Measurements from ENCODE around the gene SLCO1B3.
"Not testable (repeated sequence)": the region's sequence is repeated elsewhere in the genome, so short reads cannot be mapped to it uniquely, and the experiment has no call there.

Gene SLCO1B3

DNA sequence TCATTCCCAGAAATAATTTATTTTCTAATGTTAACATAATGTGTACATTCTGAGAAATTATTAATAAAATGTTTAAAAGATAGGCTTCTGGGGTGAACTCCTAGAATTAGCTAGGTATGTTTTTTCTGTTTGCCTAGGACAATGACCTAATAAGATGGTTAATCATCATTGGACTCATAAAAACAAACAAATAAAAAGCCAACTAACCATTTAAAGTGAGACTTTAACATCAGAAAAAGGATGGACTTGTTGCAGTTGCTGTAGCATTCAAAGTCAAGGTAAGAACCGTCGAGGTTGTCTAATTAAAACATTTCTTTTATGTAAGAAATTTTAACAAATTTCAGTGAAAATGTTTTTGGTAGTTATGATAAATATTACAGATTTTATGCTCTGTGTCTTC is at the start of gene SLCO1B3:
TSS of gene SLCO1B3 (plus strand) at position 219 of the 400 bp plus-strand sequence. CDS start 5,034 bp downstream, outside the sequence.
- DNase-seq = no peak

- DNase-seq = no peak
These were observed 33.1 kb upstream of the SLCO1B3 start for GRCh38 chr12:20777420-20777819.

DNA sequence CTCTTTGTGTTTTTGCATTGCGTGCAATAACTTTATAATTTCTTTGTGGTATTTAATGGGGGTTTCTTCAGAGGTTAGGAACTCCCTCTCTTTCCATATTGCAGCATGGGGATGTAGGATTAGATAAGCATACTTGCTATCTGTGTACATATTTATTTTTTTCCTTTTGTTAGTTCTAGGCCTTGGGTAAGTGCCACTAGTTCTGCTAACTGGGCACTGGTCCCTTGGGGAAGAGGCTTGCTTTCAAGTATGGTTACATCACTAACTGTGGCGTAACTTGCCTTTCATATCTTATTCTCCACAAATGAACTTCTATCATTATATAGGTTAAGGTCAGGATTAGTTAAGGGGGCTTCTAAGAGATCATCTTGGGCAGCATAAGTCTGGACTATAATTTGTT is 31.5 kb upstream of the SLCO1B3 start:
- DNase-seq = no peak

GRCh38 chr12:20779971-20780370 is 30.5 kb upstream of the SLCO1B3 start:
- DNase-seq = not testable (repeated sequence)

GRCh38 chr12:20783796-20784357 is 26.6 kb upstream of the SLCO1B3 start:
- DNase-seq = not testable (repeated sequence)

DNA sequence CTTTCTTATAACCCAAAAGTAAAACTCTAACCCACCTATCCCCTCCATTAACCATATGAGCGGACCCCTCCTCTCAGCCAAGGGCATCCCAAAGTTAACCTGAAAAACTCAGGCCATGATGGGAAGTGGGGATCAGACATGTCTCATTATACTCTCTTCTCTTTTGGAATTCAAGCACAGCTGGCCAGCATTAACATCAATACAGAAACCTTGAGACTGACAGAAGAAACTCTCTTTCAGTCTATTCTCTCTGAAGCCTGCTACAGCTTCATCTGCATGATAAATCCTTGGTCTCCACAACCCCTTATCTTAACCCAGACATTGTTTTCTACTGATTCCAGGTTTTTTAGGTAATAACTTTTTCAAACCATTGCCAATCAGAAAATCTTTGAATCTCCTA is 17.5 kb upstream of the SLCO1B3 start:
- DNase-seq = no peak

DNA sequence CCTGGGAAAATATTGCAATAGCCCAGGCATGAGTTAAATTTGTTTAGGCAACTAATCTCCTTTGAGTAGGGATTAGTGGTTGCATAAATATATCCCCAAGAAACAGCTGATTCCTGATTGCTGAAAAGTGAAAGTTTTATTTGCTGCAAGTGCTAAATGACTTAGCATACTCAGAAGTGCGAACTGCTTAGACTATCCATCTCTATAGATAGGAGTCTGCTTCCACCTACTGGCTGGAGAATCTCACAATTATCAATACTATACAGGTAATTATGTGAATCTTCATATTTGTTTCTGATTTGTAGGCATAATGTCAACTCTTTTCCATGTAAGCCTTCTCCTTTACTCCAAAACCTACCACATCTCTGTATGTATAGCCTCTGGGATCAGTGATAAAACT is 12.0 kb upstream of the SLCO1B3 start:
- peak; percentile 69 for DNase-seq

DNA sequence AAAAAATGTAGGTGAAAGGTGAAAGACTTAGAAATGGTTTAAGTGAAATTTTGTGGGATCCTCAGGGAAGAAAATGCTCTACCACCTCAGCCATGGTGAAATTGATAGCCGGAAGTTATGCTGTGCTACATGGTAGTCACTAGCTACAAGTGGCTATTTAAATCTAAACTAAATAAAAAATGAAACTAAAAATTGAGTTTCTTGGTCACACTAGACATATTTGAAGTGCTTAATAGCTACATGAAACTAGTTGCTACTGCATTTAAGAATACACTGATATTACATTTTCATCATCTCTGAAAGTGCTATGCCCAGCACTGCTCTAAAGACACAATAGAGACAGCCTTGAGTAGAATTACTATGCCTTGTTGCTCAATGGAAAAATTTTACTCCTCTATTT is 10.3 kb upstream of the SLCO1B3 start:
- no peak for DNase-seq

DNA sequence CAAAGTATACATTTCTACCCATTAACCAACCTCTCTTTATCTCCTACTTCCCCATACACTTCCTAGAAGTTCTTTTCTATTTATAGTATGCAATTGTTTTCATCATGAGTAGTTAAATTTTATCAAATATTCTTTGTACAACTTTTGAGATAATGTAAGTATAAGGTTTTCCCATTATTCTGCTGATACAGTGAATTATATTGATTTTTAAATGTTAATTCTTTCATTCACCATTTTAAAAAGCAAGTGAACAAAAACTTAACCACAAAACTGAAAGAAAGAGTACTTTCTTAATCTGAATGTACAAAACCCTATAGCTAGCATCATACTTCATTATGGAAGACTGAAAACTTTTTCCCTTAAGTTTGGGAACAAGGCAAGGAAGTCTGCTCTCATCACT is 9.5 kb upstream of the SLCO1B3 start:
- DNase-seq = no peak

- DNase-seq = no peak
These were observed 4.6 kb upstream of the SLCO1B3 start for GRCh38 chr12:20805921-20806320.

- DNase-seq = peak; percentile 39
These were observed 3.1 kb upstream of the SLCO1B3 start for GRCh38 chr12:20807192-20808080.

GRCh38 chr12:20808521-20808920 is 2.0 kb upstream of the SLCO1B3 start:
- DNase-seq = no peak

- DNase-seq = no peak
These were observed 5.1 kb downstream of the SLCO1B3 start for GRCh38 chr12:20815574-20815973.

- DNase-seq = no peak
These were observed 11.9 kb downstream of the SLCO1B3 start for GRCh38 chr12:20822415-20822814.

DNA sequence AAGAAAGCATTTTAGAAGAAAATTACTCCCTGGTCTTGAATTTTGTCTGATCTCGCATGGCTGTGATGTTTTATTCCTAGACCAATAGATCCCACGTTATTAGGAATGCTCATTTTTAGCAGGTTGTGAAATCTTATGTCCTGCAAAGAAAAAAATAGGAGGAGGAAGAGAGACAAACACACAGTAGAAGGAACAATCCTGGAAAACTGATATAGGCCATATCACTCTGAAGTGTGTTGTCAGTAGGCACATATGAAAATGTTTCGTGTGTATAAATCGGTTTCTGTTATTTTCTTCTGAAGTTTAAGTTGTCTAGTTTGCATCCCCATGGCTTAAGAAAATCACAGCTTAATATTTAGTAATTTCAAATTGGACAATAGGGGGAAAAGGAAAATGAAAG is 12.4 kb downstream of the SLCO1B3 start:
- no peak for DNase-seq

- no peak for DNase-seq
These were observed 19.4 kb downstream of the SLCO1B3 start for GRCh38 chr12:20829919-20830318.

GRCh38 chr12:20830456-20830855 is 20.0 kb downstream of the SLCO1B3 start:
- DNase-seq = no peak

DNA sequence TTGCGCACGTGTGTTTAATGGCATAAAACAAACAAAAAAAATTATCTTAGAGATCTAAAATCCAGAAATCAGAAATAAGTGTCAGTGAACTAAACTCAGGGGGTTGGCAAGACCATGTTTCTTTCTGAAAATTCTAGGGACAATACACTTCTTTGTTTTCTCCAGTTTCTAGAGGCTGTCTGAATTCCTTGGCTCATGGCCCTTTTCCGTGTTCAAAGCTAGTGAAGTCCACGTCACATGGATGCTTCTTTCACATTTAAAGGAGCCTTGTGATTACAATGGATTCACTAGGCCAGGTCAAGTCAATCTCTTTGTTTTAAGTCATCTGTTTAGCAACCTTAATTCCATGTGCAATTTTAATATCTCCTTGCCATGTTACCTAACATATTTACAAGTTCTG is 22.4 kb downstream of the SLCO1B3 start:
- no peak for DNase-seq

DNA sequence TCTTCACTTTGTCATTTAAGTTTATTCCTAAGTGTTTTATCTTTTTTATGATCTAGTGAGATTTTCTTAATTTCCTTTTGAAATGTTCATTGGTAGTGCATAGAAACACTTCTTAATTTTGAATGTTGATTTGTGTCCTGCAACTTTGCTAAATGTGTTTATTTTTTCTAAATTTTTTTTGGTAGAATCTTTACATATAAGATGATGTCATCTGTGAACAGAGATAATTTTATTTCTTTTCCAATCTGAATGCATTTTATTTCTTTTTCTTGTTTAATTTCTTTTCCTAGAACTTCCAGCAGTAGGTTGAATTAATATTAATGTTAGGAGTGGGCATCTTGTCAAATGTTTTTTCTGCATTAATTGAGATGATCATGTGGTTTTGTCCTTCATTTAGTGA is 42.1 kb downstream of the SLCO1B3 start:
- DNase-seq = no peak

DNA sequence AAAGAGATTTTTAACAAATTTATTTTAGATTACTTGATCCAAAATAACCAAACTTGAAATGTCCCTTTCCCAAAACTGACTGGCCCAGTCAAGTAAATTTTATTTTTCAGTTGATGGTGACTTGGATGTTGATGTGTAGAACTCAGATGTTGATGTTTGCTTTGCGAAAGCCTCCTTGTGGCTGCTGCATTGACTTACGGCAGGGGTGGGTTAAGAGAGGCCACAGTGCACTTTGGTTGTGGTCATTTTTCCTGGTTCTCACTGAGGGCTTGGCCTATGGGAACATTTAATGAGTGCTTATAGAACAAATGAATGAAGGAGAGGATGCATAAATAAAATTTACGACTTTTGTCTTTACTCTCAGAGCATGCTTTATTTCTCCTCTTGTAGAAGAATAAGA is 52.6 kb downstream of the SLCO1B3 start:
- DNase-seq = no peak

DNA sequence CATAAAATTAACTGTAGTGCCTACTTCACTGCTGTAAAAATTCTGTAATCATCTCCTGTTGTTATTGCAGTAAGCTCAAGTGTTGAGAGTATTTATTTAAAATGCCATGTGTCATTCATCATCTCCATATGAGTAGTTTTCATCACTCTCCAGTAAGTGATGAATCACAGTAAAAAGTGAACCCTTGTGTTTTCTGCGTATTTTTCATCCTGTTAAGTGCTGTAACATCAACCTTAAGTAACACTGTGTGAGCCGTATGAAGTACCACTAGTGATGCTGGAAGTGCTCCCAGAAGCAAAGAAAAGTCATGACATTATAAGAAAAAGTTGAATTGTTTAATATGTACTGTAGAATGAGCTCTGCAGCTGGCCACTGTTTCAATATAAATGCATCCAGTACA is 55.4 kb downstream of the SLCO1B3 start:
- no peak for DNase-seq

GRCh38 chr12:20868277-20868676 is 57.8 kb downstream of the SLCO1B3 start:
- no peak for DNase-seq

GRCh38 chr12:20883288-20883687 is 72.8 kb downstream of the SLCO1B3 start:
- DNase-seq = no peak

DNA sequence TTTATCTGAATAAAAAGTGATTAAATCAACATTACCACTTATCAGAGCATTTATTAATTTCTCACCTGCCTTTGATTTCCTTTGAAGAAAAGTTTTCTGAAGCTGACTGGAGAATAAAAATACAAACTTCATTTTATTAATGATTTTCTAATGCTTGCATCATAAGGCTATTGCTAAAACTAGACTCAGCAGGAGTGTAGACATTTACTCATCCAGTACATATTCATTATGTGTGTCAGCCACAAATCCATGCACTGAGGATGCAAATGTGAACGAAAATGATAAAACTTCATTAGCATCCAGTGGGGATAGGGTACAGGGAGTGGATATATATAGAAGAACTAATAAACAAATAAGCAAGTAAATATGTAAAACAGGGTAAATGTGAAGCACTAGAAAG is 74.6 kb downstream of the SLCO1B3 start:
- DNase-seq = no peak

DNA sequence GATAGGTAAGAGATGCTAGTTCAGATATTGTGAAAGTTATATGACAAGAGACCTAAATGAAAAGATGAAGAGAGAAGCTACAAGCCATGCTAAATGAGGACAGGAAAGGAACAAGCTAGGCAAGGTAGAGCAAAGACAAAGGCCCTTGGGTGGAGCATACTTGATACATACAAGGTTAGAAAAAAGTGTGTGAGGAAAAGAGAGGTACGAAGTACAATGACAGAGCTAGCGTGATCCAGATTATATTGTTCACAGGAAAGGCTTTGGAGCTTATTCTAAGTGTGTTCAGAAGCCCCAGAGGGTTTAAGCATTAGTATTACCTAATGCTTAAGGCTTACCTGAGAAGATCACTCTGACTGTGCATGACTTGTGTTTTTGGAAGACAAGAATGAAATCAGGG is 75.0 kb downstream of the SLCO1B3 start:
- no peak for DNase-seq

Measured in RPMI8226 (cell line).